Right lobe of liver (tissue), 6 donors: Measurements from ENCODE around the gene SLC24A3. TPM values are rescaled to one million over a fixed set of nuclear protein-coding genes. Genes with fewer than 3 reads are reported as not detected.

Experiments
- ATAC-seq, 4 donors: fragments of 200-7000 bp; cut with Tn5 transposase; one replicate each; pipeline ENCODE4 v1.9.1; 2020; ENCODE audit warnings: mild to moderate bottlenecking in 4 of 4, moderate library complexity in 4 of 4
- DNase-seq, 3 donors: peaks; one replicate each; pipeline ENCODE4 v3.0.0-alpha.2; 2020
- H3K27ac ChIP-seq, 3 donors: fragments of 200-600 bp; one replicate each; pipeline ENCODE4 v1.8.0; 2022
- H3K27me3 ChIP-seq, 2 donors: fragments of 200-600 bp; one replicate each; pipeline ENCODE4 v1.8.0; 2022
- H3K36me3 ChIP-seq, 4 donors: fragments of 200-600 bp; sonication (generic) in 1 of 4; one replicate each; pipeline versions ENCODE4 v1.5.1 to v1.8.0; 2017 to 2022; ENCODE audit warnings: control low read depth in 1 of 4
- H3K4me1 ChIP-seq, 4 donors: fragments of 200-600 bp; sonication (generic) in 1 of 4; one replicate each; pipeline versions ENCODE4 v1.5.1 to v1.8.0; 2017 to 2022; ENCODE audit warnings: control low read depth in 1 of 4
- H3K4me3 ChIP-seq, 3 donors: fragments of 200-600 bp; one replicate each; pipeline ENCODE4 v1.8.0; 2022
- H3K9me3 ChIP-seq, 4 donors: fragments of 200-600 bp; sonication (generic) in 1 of 4; one replicate each; pipeline versions ENCODE4 v1.5.1 to v1.8.0; 2017 to 2022; ENCODE audit warnings: control low read depth in 1 of 4
- CTCF ChIP-seq, 4 donors: fragments of 200-600 bp in 3 of 4; fragments of 450-650 bp in 1 of 4; IDR thresholded peaks; one replicate each; pipeline versions ENCODE4 v1.5.1 to v1.8.0; 2016 to 2022; ENCODE audit warnings: antibody characterized with exemption in 4 of 4, mild to moderate bottlenecking in 2 of 4
- POLR2A ChIP-seq: fragments of 450-650 bp; IDR thresholded peaks from one replicate; pipeline ENCODE4 v1.6.1; 2017; ENCODE audit warnings: antibody characterized with exemption, mild to moderate bottlenecking
- WGBS: methylation state at CpG from one replicate; pipeline ENCODE4 v1.1.6; 2018; ENCODE audit warnings: low coverage, low lambda C conversion rate; ENCODE audit not compliant: insufficient coverage; ENCODE audit errors: missing lambda C conversion rate; 5-methylcytosine and 5-hydroxymethylcytosine counted together
- intact Hi-C, 2 donors: fragments of 100-400 bp; cut with DNase I; formaldehyde crosslinking; loops; one replicate each; pipeline versions ENCODE4 v1.11.2 to v1.14.1; 2022
- total RNA-seq, 6 experiments: library from RNA; depleted of rRNA in 2 of 6; stranded (reverse); fragments of >200 nt in 2 of 6; fragmentation: NEBNext Ultra II Directional in 3 of 6; extraction: Animal tissue kit (Norgen Biotek cat#: 25700) in 3 of 6; gene quantifications; one replicate each; pipeline versions ENCODE4 v1.1.0 to v1.2.4, GENCODE V29; 2016 to 2023
- donor health status: DM: no; HTN: yes; CAD: no.
- donor health status: DM: no; HTN: no; CAD: no.
- donor health status: DM: no; HTN: no; CAD: no.
- donor health status: DM: no; HTN: yes; CAD: no.
- donor health status: DM: no; HTN: yes; CAD: no.

Gene SLC24A3
- total RNA-seq, 6 experiments from 2014 or later, result 0.06 to 0.49 (median 0.27) TPM

- Histone ChIP-seq H3K36me3 (no peaks in the 10 kb centered on the region), H3K27ac (no peak overlapping the region), H3K4me3 (no peak overlapping the region), H3K9me3 (no peaks in the 10 kb centered on the region), H3K4me1 (peaks cover 0 to 11% (median 0%) of the 10 kb centered on the region in 4 donors), H3K27me3 (no peaks in the 10 kb centered on the region)
- ATAC-seq (no peak), DNase-seq (no peak)
- WGBS, result 45% methylated on average over 3 of the region's 3 CpGs
- TF ChIP-seq CTCF (IDR thresholded peaks at IDR 0.05), result no peak
- TF ChIP-seq POLR2A, result no peak
- intact Hi-C loops, result no loop called here
Observed at GRCh38 chr20:19251958-19252357, 39.5 kb downstream of the SLC24A3 start.

- TF ChIP-seq POLR2A (no peak), CTCF (IDR thresholded peaks at IDR 0.05) (no peak)
- no peak overlapping the region for H3K27ac ChIP-seq
- DNase-seq, result no peak
Observed at GRCh38 chr20:19252451-19253120, 40.1 kb downstream of the SLC24A3 start.

GRCh38 chr20:19253316-19253715 lies 40.9 kb downstream of the SLC24A3 start:
- no peak overlapping the region for H3K4me3 ChIP-seq
- H3K27me3 ChIP-seq, result no peaks in the 10 kb centered on the region
- 58% methylated on average over 2 of the region's 5 CpGs for WGBS
- H3K9me3 ChIP-seq, result no peaks in the 10 kb centered on the region
- ATAC-seq (no peak), DNase-seq (no peak)
- intact Hi-C loops, result no loop called here
- H3K36me3 ChIP-seq, result no peaks in the 10 kb centered on the region
- TF ChIP-seq CTCF (IDR thresholded peaks at IDR 0.05), result no peak
- no peak for TF ChIP-seq POLR2A
- no peak overlapping the region for H3K27ac ChIP-seq
- H3K4me1 ChIP-seq, result peaks cover 0 to 11% (median 0%) of the 10 kb centered on the region in 4 donors

More at GRCh38 chr20:19252451-19253120, 40.1 kb downstream of the SLC24A3 start:
- intact Hi-C loops, result no loop called here
- no peaks in the 10 kb centered on the region for H3K27me3 ChIP-seq
- H3K4me1 ChIP-seq, result peaks cover 0 to 11% (median 0%) of the 10 kb centered on the region in 4 donors
- 8% methylated on average over 5 of the region's 5 CpGs for WGBS
- peak in 1 of 4 donors; percentile 57 for ATAC-seq
- H3K4me3 ChIP-seq, result no peak overlapping the region
- no peaks in the 10 kb centered on the region for H3K36me3 ChIP-seq
- no peaks in the 10 kb centered on the region for H3K9me3 ChIP-seq

GRCh38 chr20:19253916-19254820 lies 41.7 kb downstream of the SLC24A3 start:
- Histone ChIP-seq H3K4me1 (peaks cover 0 to 11% (median 0%) of the 10 kb centered on the region in 4 donors), H3K4me3 (no peak overlapping the region), H3K27me3 (no peaks in the 10 kb centered on the region), H3K36me3 (no peaks in the 10 kb centered on the region), H3K27ac (no peak overlapping the region), H3K9me3 (no peaks in the 10 kb centered on the region)
- intact Hi-C loops, result no loop called here
- no peak for TF ChIP-seq POLR2A
- TF ChIP-seq CTCF (IDR thresholded peaks at IDR 0.05), result no peak
- WGBS, result 53% methylated on average over 10 of the region's 13 CpGs
- ATAC-seq (no peak), DNase-seq (no peak)
